NK-92 treated with Interleukin-12 subunit alpha and Interleukin-12 subunit beta, amount 100 ng/mL, for 24 hours (cell line): ENCODE results near the gene IRGQ.
"Not testable (repeated sequence)": the region's sequence is repeated elsewhere in the genome, so short reads cannot be mapped to it uniquely, and the experiment has no call there.

Experiments used
- DNase-seq: peaks from one replicate; lab custom pipeline; 2025; lab: John Stamatoyannopoulos, UW

The IRGQ gene

GRCh38 chr19:43598445-43599240 is 2.7 kb upstream of the IRGQ start:
- no peak for DNase-seq

DNA sequence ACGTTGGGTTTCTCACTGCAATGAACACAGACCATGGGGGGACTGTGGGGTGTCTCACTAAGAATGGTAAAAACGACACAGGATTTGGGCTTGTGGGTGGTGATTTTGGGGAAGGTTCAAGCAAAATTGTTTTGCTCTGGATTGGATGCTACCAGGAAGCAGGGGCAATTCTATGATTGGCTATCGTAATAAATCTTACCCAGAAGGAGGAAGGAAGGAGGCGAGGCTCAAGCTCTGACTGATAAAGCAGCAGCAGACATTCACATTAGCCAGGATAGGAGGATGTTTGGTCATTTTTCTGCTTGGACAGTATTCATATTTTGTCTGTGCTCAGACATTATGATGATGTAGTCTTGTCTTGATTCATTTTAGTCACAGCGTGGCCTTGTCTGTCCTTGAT is 1.9 kb upstream of the IRGQ start:
- no peak for DNase-seq

GRCh38 chr19:43596842-43597461 is 1.0 kb upstream of the IRGQ start:
- DNase-seq = no peak

GRCh38 chr19:43595605-43595998 is 332 bp downstream of the IRGQ start:
- DNase-seq = no peak

DNA sequence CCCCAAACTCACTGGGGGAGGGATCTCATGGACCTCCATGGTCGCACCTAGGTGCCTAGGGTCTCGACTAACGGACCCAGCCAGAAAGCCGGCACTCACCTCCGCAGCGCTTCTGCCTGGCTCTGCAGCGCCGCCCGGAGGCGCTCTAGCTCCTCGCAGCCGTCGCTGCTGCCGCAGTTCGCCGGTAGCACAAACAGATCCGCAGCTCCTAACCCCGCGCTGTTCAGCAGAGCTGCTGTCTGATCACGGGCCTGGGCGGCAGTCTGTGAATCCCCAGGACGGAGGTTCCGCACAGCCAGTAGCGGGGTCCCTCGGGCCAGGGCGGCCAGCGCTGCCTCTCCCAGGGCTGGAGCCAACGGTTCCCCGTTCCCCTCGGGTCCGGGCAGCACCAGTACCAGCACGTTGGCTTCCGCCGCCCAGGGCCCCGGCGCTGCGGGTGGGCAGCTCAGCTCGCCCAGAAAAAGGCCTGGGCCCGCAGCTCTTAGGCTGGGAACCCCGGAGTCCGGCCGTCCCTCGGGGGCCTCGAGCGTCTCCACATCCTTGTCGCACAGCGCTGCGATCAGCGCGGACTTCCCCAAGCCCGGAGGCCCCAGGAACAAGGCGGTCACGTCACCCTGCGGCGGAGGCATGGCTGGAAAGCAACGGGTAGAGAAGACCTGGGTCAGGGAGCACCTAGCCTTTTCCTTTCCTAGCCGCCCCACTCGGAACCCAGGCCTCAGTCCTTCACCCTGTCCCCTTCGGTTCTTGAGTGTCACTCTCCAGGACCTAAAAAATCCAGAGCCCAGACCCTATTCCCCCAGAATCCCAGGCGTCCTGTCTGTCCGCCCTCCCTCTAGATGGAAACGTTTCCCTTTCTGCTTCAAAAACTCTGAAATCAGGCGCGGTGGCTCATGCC is 977 bp downstream of the IRGQ start:
- DNase-seq = no peak

- no peak for DNase-seq
Observed at GRCh38 chr19:43594081-43594697, 1.7 kb downstream of the IRGQ start.

- DNase-seq = no peak
Observed at GRCh38 chr19:43592800-43593350, 3.1 kb downstream of the IRGQ start.

DNA sequence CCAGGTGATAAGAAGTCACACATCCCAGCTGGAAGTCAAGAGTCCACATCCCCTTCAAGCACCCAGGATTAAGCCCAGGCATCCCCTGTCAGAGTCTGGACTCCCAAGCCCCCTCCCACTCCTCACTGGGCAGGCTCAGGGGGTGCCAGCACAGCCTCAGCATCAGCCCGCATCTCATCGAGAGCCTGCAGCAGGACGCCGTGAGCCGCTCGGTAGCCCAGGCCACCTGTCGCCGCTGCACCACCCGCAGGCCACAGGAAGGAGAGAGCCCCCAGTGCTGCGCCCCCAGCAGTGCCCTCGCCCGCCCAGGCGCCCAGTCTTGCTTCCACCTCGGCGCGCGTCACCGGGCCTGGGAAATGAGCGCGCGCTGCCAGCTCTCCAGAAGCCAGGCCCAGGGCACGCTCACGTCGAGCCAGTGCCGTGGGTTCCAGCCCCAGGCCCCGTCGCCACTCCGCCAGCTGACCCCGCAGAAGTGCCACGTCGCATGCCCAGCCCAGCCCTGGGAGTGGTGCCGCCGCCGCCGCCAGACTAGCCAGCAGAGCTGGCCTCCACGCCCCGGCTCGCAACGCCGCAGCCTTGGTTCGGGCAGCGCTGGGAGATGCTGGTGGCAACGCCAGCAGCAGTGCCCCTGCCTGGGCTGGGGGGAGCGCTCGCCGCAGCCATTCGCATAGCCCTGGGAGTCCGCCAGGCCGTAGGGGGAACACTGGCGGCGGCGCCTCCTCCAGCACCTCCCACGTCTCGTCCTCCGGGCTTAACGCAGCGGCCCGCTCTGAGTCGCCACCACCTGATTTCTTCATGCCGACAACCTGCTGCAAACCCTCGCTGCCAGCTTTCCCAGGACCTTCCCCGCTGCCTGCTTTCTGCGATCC is 3.8 kb downstream of the IRGQ start:
- no peak for DNase-seq

DNA sequence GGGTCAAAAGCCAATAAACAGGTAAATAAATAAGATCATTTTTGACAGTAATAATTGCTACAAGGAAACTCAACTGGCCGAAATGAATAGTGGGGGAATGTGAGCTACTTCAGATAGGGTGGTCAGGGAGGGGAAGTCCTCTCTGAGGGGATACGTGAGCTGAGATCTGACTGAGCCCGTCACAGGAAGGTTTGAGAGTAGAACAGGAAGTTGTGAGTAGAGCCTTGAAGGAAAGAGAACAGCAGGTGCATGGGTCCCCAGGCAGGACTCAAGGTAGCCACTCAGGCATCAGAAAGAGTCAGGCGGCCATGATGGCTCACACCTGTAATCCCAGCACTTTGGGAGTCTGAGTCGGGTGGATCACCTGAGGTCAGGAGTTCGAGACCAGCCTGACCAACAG is 6.3 kb downstream of the IRGQ start:
- no peak for DNase-seq

DNA sequence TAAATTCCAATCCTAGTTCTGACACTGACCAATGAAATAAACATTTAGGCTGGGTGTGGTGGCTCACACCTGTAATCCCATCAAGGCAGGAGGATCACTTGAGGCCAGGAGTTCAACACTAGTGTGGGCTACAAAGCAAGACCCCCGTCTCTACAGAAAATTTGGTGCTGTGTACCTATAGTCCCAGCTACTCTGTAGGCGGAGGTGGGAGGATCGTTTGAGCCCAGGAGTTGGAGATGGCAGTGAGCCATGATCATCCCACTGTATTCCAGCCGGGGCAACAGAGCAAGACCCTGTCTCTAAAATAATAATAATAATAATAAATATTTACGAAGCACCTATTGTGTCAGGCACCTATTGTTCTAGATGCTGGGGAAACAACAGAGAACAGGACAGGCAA is 6.7 kb downstream of the IRGQ start:
- DNase-seq = no peak

DNA sequence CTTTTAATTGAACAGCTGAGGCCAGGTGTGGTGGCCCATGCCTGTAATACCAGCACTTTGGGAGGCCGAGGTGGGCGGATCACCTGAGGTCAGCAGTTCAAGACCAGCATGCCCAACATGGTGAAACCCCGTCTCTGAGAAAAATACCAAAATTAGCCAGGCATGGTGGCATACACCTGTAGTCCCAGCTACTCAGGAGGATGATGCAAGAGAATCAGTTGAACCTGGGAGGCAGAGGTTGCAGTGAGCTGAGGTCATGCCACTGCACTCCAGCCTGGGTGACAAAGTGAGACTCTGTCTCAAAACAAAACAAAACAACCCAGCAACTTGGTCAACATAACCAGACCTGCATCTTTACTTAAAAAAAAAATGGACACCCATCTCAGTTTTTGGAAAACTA is 8.9 kb downstream of the IRGQ start:
- not testable (repeated sequence) for DNase-seq

- no peak for DNase-seq
Observed at GRCh38 chr19:43586346-43586745, 9.6 kb downstream of the IRGQ start.

- no peak for DNase-seq
Observed at GRCh38 chr19:43584484-43584883, 11.4 kb downstream of the IRGQ start.

GRCh38 chr19:43582495-43582894 is 13.4 kb downstream of the IRGQ start:
- DNase-seq = no peak

GRCh38 chr19:43581467-43581866 is 14.5 kb downstream of the IRGQ start:
- no peak for DNase-seq

- no peak for DNase-seq
Observed at GRCh38 chr19:43578787-43579186, 17.1 kb downstream of the IRGQ start.

DNA sequence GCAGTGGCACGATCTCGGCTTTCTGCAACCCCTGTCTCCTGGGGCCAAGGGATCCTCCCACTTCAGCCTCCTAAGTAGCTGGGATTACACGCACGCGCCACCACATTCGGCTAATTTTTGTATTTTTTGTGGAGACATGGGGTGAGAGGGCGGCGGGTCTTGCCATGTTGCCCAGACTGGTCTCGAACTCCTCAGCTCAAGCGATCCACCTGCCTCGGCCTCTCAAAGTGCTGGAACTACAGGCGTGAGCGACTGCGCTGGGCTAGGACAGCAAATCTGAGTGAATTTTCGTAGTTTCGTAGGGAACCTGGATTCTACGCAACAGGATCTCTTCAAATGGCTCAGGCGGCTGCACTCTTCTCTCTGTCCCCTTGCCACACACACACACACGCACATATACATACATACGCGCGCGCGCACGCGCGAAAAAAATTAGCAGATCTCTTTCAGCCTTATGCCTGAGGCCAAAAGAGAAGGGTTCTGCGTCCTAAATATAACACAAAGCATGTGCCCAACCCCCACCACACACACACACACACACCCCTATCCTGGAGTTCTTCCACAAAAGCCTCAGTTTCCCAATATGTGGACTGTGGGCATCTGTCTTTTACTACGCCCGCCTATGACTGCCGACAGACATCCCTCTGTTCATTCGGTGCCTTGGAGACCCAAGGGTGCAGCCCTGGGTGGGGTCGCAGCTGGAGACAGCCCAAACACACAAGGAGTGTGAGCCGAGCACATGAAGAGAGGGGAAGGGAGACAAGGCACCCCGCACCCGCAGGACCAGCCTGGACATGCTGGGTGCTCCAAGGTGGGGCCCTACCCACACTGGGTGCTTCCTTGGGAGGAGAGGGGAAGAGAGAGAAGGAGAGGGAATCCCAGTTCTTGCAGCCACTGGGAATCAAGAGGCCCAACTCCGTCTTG is 19.7 kb downstream of the IRGQ start:
- no peak for DNase-seq

DNA sequence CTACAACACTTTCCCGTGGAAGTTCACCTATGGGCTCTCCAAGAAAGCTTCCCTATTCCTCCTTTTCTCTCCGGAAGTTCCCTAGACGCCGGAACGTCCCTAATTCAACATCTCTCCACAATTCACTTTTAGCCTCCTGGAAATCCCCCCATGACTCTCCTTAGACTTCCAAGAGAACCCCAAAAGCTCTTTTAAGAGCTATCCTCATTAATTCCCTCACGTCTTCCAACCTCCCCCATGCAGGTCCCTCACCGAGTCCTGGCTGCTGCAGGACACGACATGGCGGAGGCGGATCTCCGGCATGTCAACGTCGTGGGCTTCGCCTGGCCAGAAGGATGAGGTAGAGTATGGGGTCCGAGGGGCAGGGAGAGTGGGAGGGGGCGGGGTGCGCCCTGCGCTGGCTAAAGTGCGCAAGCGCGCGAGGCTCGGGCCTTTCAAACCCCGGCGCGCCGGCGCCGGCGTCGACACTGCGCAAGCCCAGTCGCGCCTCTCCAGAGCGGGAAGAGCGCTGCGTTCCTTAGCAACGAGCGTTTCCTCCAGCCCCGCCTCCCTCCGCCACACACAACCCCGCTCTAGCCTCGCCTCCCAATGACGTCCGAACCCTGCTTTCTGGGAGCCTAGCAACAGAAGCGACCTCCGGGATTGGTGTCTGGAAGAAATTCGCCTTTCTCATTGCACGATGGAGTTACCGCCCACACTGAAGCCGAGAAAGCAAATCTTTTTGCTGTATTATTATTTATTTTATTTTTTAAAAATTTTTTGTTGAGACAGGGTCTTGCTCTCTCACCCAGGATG is 20.6 kb downstream of the IRGQ start, which contains the start of the genes PINLYP and XRCC1:
Gene PINLYP, plus strand, starts transcription at position 646 of the 795 bp plus-strand sequence. CDS start 1,391 bp downstream, outside the sequence.
Gene XRCC1, minus strand, starts transcription at position 372 of the 795 bp plus-strand sequence. Its CDS starts 69 bp downstream, at position 303.
- DNase-seq = peak; percentile 94
